Activated naive CD8-positive, alpha-beta T cell (primary cell): ENCODE data around the gene CTAGE6.
"Not testable (repeated sequence)": the region's sequence is repeated elsewhere in the genome, so short reads cannot be mapped to it uniquely, and the experiment has no call there.

Source experiments
- H3K27ac Mint-ChIP-seq: one replicate; pipeline ENCODE4 v1.8.0; 2021; ENCODE audit warnings: mixed read lengths
- H3K27me3 Mint-ChIP-seq: one replicate; pipeline ENCODE4 v1.8.0; 2021; ENCODE audit warnings: mixed read lengths
- H3K36me3 Mint-ChIP-seq: one replicate; pipeline ENCODE4 v1.8.0; 2021; ENCODE audit warnings: mixed read lengths
- H3K4me1 Mint-ChIP-seq: one replicate; pipeline ENCODE4 v1.8.0; 2021; ENCODE audit warnings: low read depth, mixed read lengths
- H3K4me3 Mint-ChIP-seq: one replicate; pipeline ENCODE4 v1.8.0; 2021; ENCODE audit warnings: mild to moderate bottlenecking, mixed read lengths
- H3K9me3 Mint-ChIP-seq: one replicate; pipeline ENCODE4 v1.8.0; 2021; ENCODE audit warnings: low read depth, mixed read lengths

The CTAGE6 gene

GRCh38 chr7:143757596-143757995 is at the start of gene CTAGE6:
Gene CTAGE6, minus strand, starts transcription at chr7:143757696. Its CDS starts 38 bp downstream, at chr7:143757658.
- H3K27me3 Mint-ChIP-seq, H3K27ac Mint-ChIP-seq, H3K4me1 Mint-ChIP-seq, H3K9me3 Mint-ChIP-seq, H3K36me3 Mint-ChIP-seq, H3K4me3 Mint-ChIP-seq: not testable (repeated sequence)

GRCh38 chr7:143806664-143807071 is 49.2 kb upstream of the CTAGE6 start:
- H3K4me3 Mint-ChIP-seq, H3K36me3 Mint-ChIP-seq, H3K27me3 Mint-ChIP-seq, H3K4me1 Mint-ChIP-seq, H3K27ac Mint-ChIP-seq, H3K9me3 Mint-ChIP-seq: not testable (repeated sequence)

GRCh38 chr7:143797896-143798290 is 40.4 kb upstream of the CTAGE6 start:
- H3K4me1 Mint-ChIP-seq, H3K9me3 Mint-ChIP-seq, H3K27me3 Mint-ChIP-seq, H3K4me3 Mint-ChIP-seq, H3K36me3 Mint-ChIP-seq, H3K27ac Mint-ChIP-seq: not testable (repeated sequence)

- not testable (repeated sequence) for H3K4me1 Mint-ChIP-seq, H3K9me3 Mint-ChIP-seq, H3K27me3 Mint-ChIP-seq, H3K4me3 Mint-ChIP-seq, H3K27ac Mint-ChIP-seq, H3K36me3 Mint-ChIP-seq
Observed at GRCh38 chr7:143797119-143797895, 39.8 kb upstream of the CTAGE6 start.

- not testable (repeated sequence) for H3K4me3 Mint-ChIP-seq, H3K4me1 Mint-ChIP-seq, H3K27me3 Mint-ChIP-seq, H3K27ac Mint-ChIP-seq, H3K36me3 Mint-ChIP-seq, H3K9me3 Mint-ChIP-seq
Observed at GRCh38 chr7:143795653-143796052, 38.2 kb upstream of the CTAGE6 start.

- H3K27me3 Mint-ChIP-seq, H3K4me1 Mint-ChIP-seq, H3K9me3 Mint-ChIP-seq, H3K27ac Mint-ChIP-seq, H3K4me3 Mint-ChIP-seq, H3K36me3 Mint-ChIP-seq: not testable (repeated sequence)
Observed at GRCh38 chr7:143792633-143793032, 35.1 kb upstream of the CTAGE6 start.

GRCh38 chr7:143785415-143786182 is 28.1 kb upstream of the CTAGE6 start:
- not testable (repeated sequence) for H3K9me3 Mint-ChIP-seq, H3K36me3 Mint-ChIP-seq, H3K4me1 Mint-ChIP-seq, H3K27ac Mint-ChIP-seq, H3K27me3 Mint-ChIP-seq, H3K4me3 Mint-ChIP-seq

- not testable (repeated sequence) for H3K27me3 Mint-ChIP-seq, H3K9me3 Mint-ChIP-seq, H3K4me3 Mint-ChIP-seq, H3K27ac Mint-ChIP-seq, H3K36me3 Mint-ChIP-seq, H3K4me1 Mint-ChIP-seq
Observed at GRCh38 chr7:143779591-143779990, 22.1 kb upstream of the CTAGE6 start.

GRCh38 chr7:143772738-143773468 is 15.4 kb upstream of the CTAGE6 start:
- not testable (repeated sequence) for H3K27me3 Mint-ChIP-seq, H3K27ac Mint-ChIP-seq, H3K4me1 Mint-ChIP-seq, H3K36me3 Mint-ChIP-seq, H3K9me3 Mint-ChIP-seq, H3K4me3 Mint-ChIP-seq

- H3K27me3 Mint-ChIP-seq, H3K4me1 Mint-ChIP-seq, H3K27ac Mint-ChIP-seq, H3K4me3 Mint-ChIP-seq, H3K36me3 Mint-ChIP-seq, H3K9me3 Mint-ChIP-seq: not testable (repeated sequence)
Observed at GRCh38 chr7:143767531-143767930, 10.0 kb upstream of the CTAGE6 start.

GRCh38 chr7:143765678-143766077 is 8.2 kb upstream of the CTAGE6 start:
- H3K4me1 Mint-ChIP-seq, H3K9me3 Mint-ChIP-seq, H3K36me3 Mint-ChIP-seq, H3K27me3 Mint-ChIP-seq, H3K27ac Mint-ChIP-seq, H3K4me3 Mint-ChIP-seq: not testable (repeated sequence)

GRCh38 chr7:143763065-143763464 is 5.6 kb upstream of the CTAGE6 start:
- not testable (repeated sequence) for H3K27me3 Mint-ChIP-seq

GRCh38 chr7:143745340-143745739 is 12.2 kb downstream of the CTAGE6 start:
- not testable (repeated sequence) for H3K4me1 Mint-ChIP-seq, H3K9me3 Mint-ChIP-seq, H3K4me3 Mint-ChIP-seq, H3K27ac Mint-ChIP-seq, H3K27me3 Mint-ChIP-seq, H3K36me3 Mint-ChIP-seq

More at GRCh38 chr7:143763065-143763464, 5.6 kb upstream of the CTAGE6 start:
- not testable (repeated sequence) for H3K36me3 Mint-ChIP-seq, H3K4me1 Mint-ChIP-seq, H3K9me3 Mint-ChIP-seq, H3K27ac Mint-ChIP-seq, H3K4me3 Mint-ChIP-seq

GRCh38 chr7:143737037-143737819 is 20.3 kb downstream of the CTAGE6 start:
- H3K27me3 Mint-ChIP-seq, H3K4me1 Mint-ChIP-seq, H3K36me3 Mint-ChIP-seq, H3K9me3 Mint-ChIP-seq, H3K4me3 Mint-ChIP-seq: not testable (repeated sequence)
- H3K27ac Mint-ChIP-seq, result peak overlapping the region; percentile 46

- Mint-ChIP-seq H3K4me1 (peaks cover 5% of the 10 kb centered on the region), H3K9me3 (no peaks in the 10 kb centered on the region), H3K27me3 (no peaks in the 10 kb centered on the region), H3K36me3 (peaks cover 2% of the 10 kb centered on the region), H3K4me3 (no peak overlapping the region), H3K27ac (no peak overlapping the region)
Observed at GRCh38 chr7:143735962-143736361, 21.5 kb downstream of the CTAGE6 start.
